Type B pancreatic cell (in vitro differentiated cells): ENCODE results near the gene POP7. TPM values are rescaled to one million over a fixed set of nuclear protein-coding genes. Genes with fewer than 3 reads are reported as not detected.

Experiments
- DNase-seq: peaks from one replicate; pipeline ENCODE4 v3.0.0; 2021; ENCODE audit warnings: mixed read lengths; ENCODE audit not compliant: unreplicated experiment; ENCODE audit errors: extremely low spot score
- H3K27ac Mint-ChIP-seq: 2 replicates; pipeline ENCODE4 v1.8.0; 2021; ENCODE audit warnings: mild to moderate bottlenecking, mixed read lengths
- H3K27me3 Mint-ChIP-seq: 2 replicates; pipeline ENCODE4 v1.8.0; 2021; ENCODE audit warnings: mixed read lengths
- H3K36me3 Mint-ChIP-seq: 2 replicates; pipeline ENCODE4 v1.8.0; 2021; ENCODE audit warnings: mixed read lengths
- H3K4me1 Mint-ChIP-seq: one replicate; pipeline ENCODE4 v1.8.0; 2021; ENCODE audit warnings: mixed read lengths; ENCODE audit not compliant: unreplicated experiment
- H3K4me3 Mint-ChIP-seq: 2 replicates; pipeline ENCODE4 v1.8.0; 2021; ENCODE audit warnings: mild to moderate bottlenecking, mixed read lengths
- H3K9me3 Mint-ChIP-seq: 2 replicates; pipeline ENCODE4 v1.8.0; 2021; ENCODE audit warnings: mixed read lengths
- total RNA-seq: library from RNA; stranded (reverse); gene quantifications from 2 replicates; pipeline ENCODE4 v1.2.1, GENCODE V29; 2021; ENCODE audit warnings: low replicate concordance
- TF ChIP-seq, protein P1 (sequence below): fragments of 200-600 bp; sonication (generic); conservative IDR thresholded peaks from 2 replicates; pipeline ENCODE4 v1.5.0; 2021; ENCODE audit warnings: antibody characterized with exemption, mild to moderate bottlenecking

POP7 gene
- total RNA-seq, 1 donor from 2014 or later = 41.0 TPM

DNA sequence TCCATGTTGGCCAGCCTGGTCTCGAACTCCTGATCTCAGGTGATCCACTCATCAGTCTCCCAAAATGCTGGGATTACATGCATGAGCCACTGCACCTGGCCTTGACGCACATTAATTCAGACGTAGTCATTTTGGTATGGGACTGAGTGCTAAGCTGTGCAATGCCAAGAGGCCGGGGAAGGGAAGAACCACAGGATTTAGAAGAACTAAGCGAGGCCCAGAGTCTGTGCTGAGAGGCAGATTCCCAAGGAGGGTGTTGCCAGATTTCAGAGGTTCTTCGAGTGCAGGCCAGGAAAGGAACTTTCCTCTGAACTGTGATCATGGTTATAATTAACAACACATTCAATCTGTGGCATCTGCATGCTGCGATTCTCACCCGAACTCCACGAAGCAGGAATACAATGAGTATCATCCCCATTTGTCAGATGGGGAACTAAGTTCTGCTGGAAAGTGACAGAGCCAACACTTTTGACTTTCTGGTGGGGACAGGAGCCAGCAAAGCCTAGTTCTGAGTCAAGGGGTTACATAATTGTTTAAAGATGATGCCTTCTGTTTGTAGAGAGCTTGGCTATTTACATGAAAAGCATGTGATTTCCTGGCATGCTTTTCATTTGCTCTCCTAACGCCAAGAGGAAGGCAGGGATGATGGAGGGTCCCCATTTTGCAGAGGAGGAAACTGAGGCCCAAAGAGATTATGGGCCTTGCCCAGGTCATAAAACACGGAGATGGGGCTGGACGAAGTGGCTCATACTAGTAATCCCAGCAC, 21.3 kb downstream of the POP7 start:
- DNase-seq = no peak
- Mint-ChIP-seq H3K36me3 (no peaks in the 10 kb centered on the region), H3K27me3 (peaks cover 40% of the 10 kb centered on the region), H3K27ac (no peak overlapping the region), H3K4me3 (no peak overlapping the region), H3K9me3 (no peaks in the 10 kb centered on the region), H3K4me1 (peaks cover 4% of the 10 kb centered on the region)
- TF ChIP-seq, protein P1, sequence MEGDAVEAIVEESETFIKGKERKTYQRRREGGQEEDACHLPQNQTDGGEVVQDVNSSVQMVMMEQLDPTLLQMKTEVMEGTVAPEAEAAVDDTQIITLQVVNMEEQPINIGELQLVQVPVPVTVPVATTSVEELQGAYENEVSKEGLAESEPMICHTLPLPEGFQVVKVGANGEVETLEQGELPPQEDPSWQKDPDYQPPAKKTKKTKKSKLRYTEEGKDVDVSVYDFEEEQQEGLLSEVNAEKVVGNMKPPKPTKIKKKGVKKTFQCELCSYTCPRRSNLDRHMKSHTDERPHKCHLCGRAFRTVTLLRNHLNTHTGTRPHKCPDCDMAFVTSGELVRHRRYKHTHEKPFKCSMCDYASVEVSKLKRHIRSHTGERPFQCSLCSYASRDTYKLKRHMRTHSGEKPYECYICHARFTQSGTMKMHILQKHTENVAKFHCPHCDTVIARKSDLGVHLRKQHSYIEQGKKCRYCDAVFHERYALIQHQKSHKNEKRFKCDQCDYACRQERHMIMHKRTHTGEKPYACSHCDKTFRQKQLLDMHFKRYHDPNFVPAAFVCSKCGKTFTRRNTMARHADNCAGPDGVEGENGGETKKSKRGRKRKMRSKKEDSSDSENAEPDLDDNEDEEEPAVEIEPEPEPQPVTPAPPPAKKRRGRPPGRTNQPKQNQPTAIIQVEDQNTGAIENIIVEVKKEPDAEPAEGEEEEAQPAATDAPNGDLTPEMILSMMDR = no peak

DNA sequence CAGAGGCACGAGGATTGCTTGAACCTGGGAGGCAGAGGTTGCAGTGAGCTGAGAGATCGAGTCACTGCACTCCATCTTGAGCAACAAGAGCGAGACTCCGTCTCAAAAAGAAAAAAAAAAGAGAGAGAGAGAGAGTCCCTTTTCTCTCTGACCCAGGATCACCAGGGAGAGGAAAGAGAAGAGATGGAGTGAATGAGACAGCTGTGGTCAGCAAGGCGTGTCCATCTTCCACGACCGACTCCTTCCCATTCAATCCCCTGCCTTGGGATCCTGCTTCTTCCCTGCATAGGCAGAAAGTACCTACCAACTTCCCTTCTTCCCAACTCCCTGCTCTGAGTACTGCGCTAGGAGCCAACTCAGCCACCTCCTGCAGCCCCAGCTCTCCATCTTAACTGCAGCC, 22.3 kb downstream of the POP7 start:
- no peak for DNase-seq
- Mint-ChIP-seq H3K27me3 (peaks cover 36% of the 10 kb centered on the region), H3K36me3 (no peaks in the 10 kb centered on the region), H3K4me3 (no peak overlapping the region), H3K4me1 (peaks cover 4% of the 10 kb centered on the region), H3K9me3 (no peaks in the 10 kb centered on the region), H3K27ac (no peak overlapping the region)
- TF ChIP-seq, protein P1 = no peak

- peaks cover under 1% of the 10 kb centered on the region for H3K4me1 Mint-ChIP-seq
- no peaks in the 10 kb centered on the region for H3K9me3 Mint-ChIP-seq
- no peak overlapping the region for H3K27ac Mint-ChIP-seq
These were observed 24.3 kb downstream of the POP7 start for GRCh38 chr7:100730136-100730800.

GRCh38 chr7:100731937-100732636, 26.2 kb downstream of the POP7 start:
- TF ChIP-seq, protein P1 = no peak
- no peaks in the 10 kb centered on the region for H3K4me1 Mint-ChIP-seq
- no peak overlapping the region for H3K27ac Mint-ChIP-seq
- no peak overlapping the region for H3K4me3 Mint-ChIP-seq
- peaks cover 18% of the 10 kb centered on the region for H3K27me3 Mint-ChIP-seq
- no peak for DNase-seq
- no peaks in the 10 kb centered on the region for H3K36me3 Mint-ChIP-seq
- H3K9me3 Mint-ChIP-seq = no peaks in the 10 kb centered on the region

More at GRCh38 chr7:100730136-100730800, 24.3 kb downstream of the POP7 start:
- H3K27me3 Mint-ChIP-seq = peaks cover 24% of the 10 kb centered on the region
- no peak overlapping the region for H3K4me3 Mint-ChIP-seq
- H3K36me3 Mint-ChIP-seq = no peaks in the 10 kb centered on the region
- DNase-seq = no peak
- TF ChIP-seq, protein P1 = no peak

DNA sequence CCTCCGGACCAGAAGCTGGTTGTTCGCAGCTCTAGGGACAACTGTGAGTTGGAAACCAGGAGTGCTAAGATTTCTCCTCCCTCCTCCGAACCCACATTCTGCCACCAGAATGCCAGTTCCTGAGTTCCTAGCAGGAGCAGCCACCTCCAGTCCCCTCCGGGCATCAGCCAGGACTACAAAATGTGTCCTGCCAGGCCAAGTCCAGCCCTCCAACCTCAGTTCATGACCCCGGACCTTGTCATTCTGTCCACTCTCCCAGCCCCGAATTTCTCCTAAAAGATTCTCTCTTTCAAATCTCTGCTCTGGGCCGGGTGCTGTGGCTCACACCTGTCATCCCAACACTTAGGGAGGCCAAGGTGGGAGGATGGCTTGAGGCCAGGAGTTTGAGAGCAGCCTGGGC, 29.8 kb downstream of the POP7 start:
- H3K9me3 Mint-ChIP-seq = no peaks in the 10 kb centered on the region
- H3K36me3 Mint-ChIP-seq = no peaks in the 10 kb centered on the region
- no peaks in the 10 kb centered on the region for H3K4me1 Mint-ChIP-seq
- H3K27ac Mint-ChIP-seq = no peak overlapping the region
- H3K4me3 Mint-ChIP-seq = no peak overlapping the region
- peaks cover 12% of the 10 kb centered on the region for H3K27me3 Mint-ChIP-seq
- TF ChIP-seq, protein P1 = no peak
- no peak for DNase-seq
